Fibroblast of villous mesenchyme (primary cell): Measurements from ENCODE around the gene LLGL1. TPM values are rescaled to one million over a fixed set of nuclear protein-coding genes. Genes with fewer than 3 reads are reported as not detected.

Experiments
- DNase-seq: peaks from one replicate; pipeline ENCODE4 v3.0.0-alpha.2; 2010; ENCODE audit warnings: low read depth
- H3K4me3 ChIP-seq: 2 replicates; pipeline ENCODE4 v1.5.1; 2011; ENCODE audit warnings: low read depth, mild to moderate bottlenecking, low read length
- CTCF ChIP-seq: IDR thresholded peaks from 2 replicates; pipeline ENCODE4 v1.5.1; 2012; ENCODE audit warnings: low read depth, mild to moderate bottlenecking, low read length; ENCODE audit not compliant: insufficient read depth
- total RNA-seq: library from RNA; depleted of rRNA; stranded (reverse); fragments of >200 nt; gene quantifications from 2 replicates; pipeline ENCODE4 v1.2.3, GENCODE V29; 2012

The LLGL1 gene
- total RNA-seq, 1 donor = 44.0 TPM

GRCh38 chr17:18234853-18235380 is 9.5 kb downstream of the LLGL1 start:
- no peak for DNase-seq
- no peak for TF ChIP-seq CTCF
- no peak overlapping the region for H3K4me3 ChIP-seq

- no peak for TF ChIP-seq CTCF
- peak; percentile 37 for DNase-seq
- no peak overlapping the region for H3K4me3 ChIP-seq
Measured at GRCh38 chr17:18235743-18236256, 10.4 kb downstream of the LLGL1 start.

- DNase-seq = no peak
- no peak for TF ChIP-seq CTCF
- no peak overlapping the region for H3K4me3 ChIP-seq
Measured at GRCh38 chr17:18236494-18236893, 11.1 kb downstream of the LLGL1 start.

- no peak for DNase-seq
- H3K4me3 ChIP-seq = no peak overlapping the region
- TF ChIP-seq CTCF = no peak
Measured at GRCh38 chr17:18237461-18237860, 12.0 kb downstream of the LLGL1 start.

GRCh38 chr17:18238299-18238698 is 12.9 kb downstream of the LLGL1 start:
- H3K4me3 ChIP-seq = no peak overlapping the region
- TF ChIP-seq CTCF = no peak
- no peak for DNase-seq

GRCh38 chr17:18240449-18240848 is 15.0 kb downstream of the LLGL1 start:
- TF ChIP-seq CTCF = no peak
- DNase-seq = no peak
- no peak overlapping the region for H3K4me3 ChIP-seq
